K562 (cell line): Measurements from ENCODE around the gene ANAPC5. TPM values are rescaled to one million over a fixed set of nuclear protein-coding genes. Genes with fewer than 3 reads are reported as not detected.
A peak's percentile ranks its signal among the peaks of the same experiment; 100 is the strongest.

Experiments used
- ATAC-seq: fragments of 200-7000 bp; cut with Tn5 transposase; 3 replicates; pipeline ENCODE4 v1.9.1; 2020; ENCODE audit warnings: moderate library complexity
- BruUV-seq: library from RNA; stranded (reverse); fragments of 400-500 nt; replicated peaks from 2 replicates; lab custom pipeline; 2021; lab: Mats Ljungman, UMichigan
- CTCF ChIA-PET: fragments of 300-600 bp; formaldehyde crosslinking; extraction: SDS; loops from one replicate; lab custom pipeline; 2021; ENCODE audit warnings: low intra/inter-chr PET ratio; lab: Yijun Ruan, JAX
- POLR2A ChIA-PET: fragments of 300-600, 350-650 bp; sonication (Branson Sonifier 250); formaldehyde crosslinking; extraction: SDS; loops from one replicate; lab custom pipeline; 2021; ENCODE audit warnings: antibody characterized with exemption, inconsistent platforms; lab: Yijun Ruan, JAX
- DNase-seq, 4 experiments: peaks; one replicate each; pipeline versions ENCODE4 v3.0.0 to v3.0.0-alpha.2; 2011 to 2018; ENCODE audit warnings: low spot score in 3 of 4, mixed read lengths in 3 of 4; ENCODE audit errors: extremely low read depth in 1 of 4
- FAIRE-seq: peaks from 2 replicates; lab custom pipeline; 2011; peaks lifted over from hg19 to GRCh38; lab: Jason Lieb, UNC
- H2AFZ ChIP-seq: 2 replicates; pipeline ENCODE4 v1.6.0; 2011; ENCODE audit warnings: low read depth, low read length, control low read depth, inconsistent platforms
- H3K27ac ChIP-seq: fragments of 200-600 bp; 3 replicates; pipeline ENCODE4 v1.8.0; 2011; ENCODE audit warnings: low read depth, mild to moderate bottlenecking, control low read depth, inconsistent platforms, low read length, moderate library complexity, mixed read lengths; ENCODE audit errors: extremely low read depth
- H3K27me3 ChIP-seq, 2 experiments: fragments of 300-600 bp in 1 of 2; 2 replicates in 1 of 2; 3 replicates in 1 of 2; pipeline versions ENCODE4 v1.6.0 to v1.8.0; 2011; ENCODE audit warnings: inconsistent platforms in 2 of 2, low read length in 2 of 2, mild to moderate bottlenecking in 1 of 2, mixed read lengths in 1 of 2, moderate library complexity in 1 of 2; ENCODE audit not compliant: control insufficient read depth in 2 of 2, insufficient read depth in 2 of 2
- H3K36me3 ChIP-seq: fragments of 300-600 bp; 3 replicates; pipeline ENCODE4 v1.8.0; 2011; ENCODE audit warnings: mild to moderate bottlenecking, low read length, inconsistent platforms; ENCODE audit not compliant: control insufficient read depth, insufficient read depth
- H3K4me1 ChIP-seq, 2 experiments: fragments of 200-600 bp in 1 of 2; replicated peaks in 1 of 2; 2 replicates in 1 of 2; 3 replicates in 1 of 2; pipeline versions ENCODE4 v1.5.1 to v1.8.0; 2011; ENCODE audit warnings: inconsistent platforms in 2 of 2, low read length in 2 of 2, mild to moderate bottlenecking in 1 of 2, mixed read lengths in 1 of 2, moderate library complexity in 1 of 2; ENCODE audit not compliant: control insufficient read depth in 2 of 2, insufficient read depth in 2 of 2
- H3K4me2 ChIP-seq: 2 replicates; pipeline ENCODE4 v1.6.1; 2011; ENCODE audit warnings: low read length, control low read depth, inconsistent platforms, mixed read lengths; ENCODE audit not compliant: insufficient read depth
- H3K4me3 ChIP-seq: fragments of 200-600 bp; sonication (generic), shearing (Covaris generic); 2 replicates; pipeline ENCODE4 v1.5.1; 2016; ENCODE audit warnings: control low read depth, inconsistent platforms
- H3K79me2 ChIP-seq: fragments of 200-600 bp; 3 replicates; pipeline ENCODE4 v1.8.0; 2011; ENCODE audit warnings: low read length, inconsistent platforms; ENCODE audit not compliant: control insufficient read depth, insufficient read depth
- H3K9ac ChIP-seq, 2 experiments: 2 replicates each; pipeline versions ENCODE4 v1.6.0 to v1.6.1; 2011; ENCODE audit warnings: low read depth in 2 of 2, low read length in 2 of 2, control low read depth in 1 of 2, inconsistent platforms in 1 of 2, mild to moderate bottlenecking in 1 of 2, mixed read lengths in 1 of 2; ENCODE audit not compliant: insufficient read depth in 1 of 2
- H3K9me1 ChIP-seq: one replicate; pipeline ENCODE4 v1.6.0; 2011; ENCODE audit warnings: inconsistent platforms, mild to moderate bottlenecking, low read length, moderate library complexity; ENCODE audit not compliant: control insufficient read depth, insufficient read depth
- H3K9me3 ChIP-seq: replicated peaks from 2 replicates; pipeline ENCODE4 v1.5.1; 2011; ENCODE audit warnings: low read depth, low read length, inconsistent platforms; ENCODE audit not compliant: control insufficient read depth, insufficient read depth
- H4K20me1 ChIP-seq: replicated peaks from 2 replicates; pipeline ENCODE4 v1.6.1; 2011; ENCODE audit warnings: low read length, inconsistent platforms, mixed read lengths; ENCODE audit not compliant: control insufficient read depth, insufficient read depth
- IFI16 ChIP-seq: fragments of 250-450 bp; sonication (Bioruptor Pico); IDR thresholded peaks from 2 replicates; pipeline ENCODE4 v2.1.2; 2022; ENCODE audit warnings: mild to moderate bottlenecking, inconsistent platforms
- ILF3 ChIP-seq: fragments of 450-650 bp; IDR thresholded peaks from 2 replicates; pipeline ENCODE4 v1.6.1; 2018; ENCODE audit warnings: antibody characterized with exemption, mild to moderate bottlenecking, moderate library complexity, borderline replicate concordance
- PHF21A ChIP-seq: fragments of 450-650 bp; IDR thresholded peaks from 2 replicates; pipeline ENCODE4 v1.6.1; 2017; ENCODE audit warnings: low read depth, borderline replicate concordance
- ZBTB40 ChIP-seq, 2 experiments: fragments of 450-650 bp in 1 of 2; sonication (generic) in 1 of 2; formaldehyde crosslinking in 1 of 2; IDR thresholded peaks; 2 replicates each; pipeline versions ENCODE4 v1.7.1 to v1.9.0; 2016 to 2022; ENCODE audit warnings: inconsistent platforms in 1 of 2, mild to moderate bottlenecking in 1 of 2, missing genetic modification reagents in 1 of 2
- ZFPM2 ChIP-seq: fragments of 250-450 bp; sonication (Bioruptor Pico); IDR thresholded peaks from 2 replicates; pipeline ENCODE4 v1.5.1; 2022; ENCODE audit warnings: mild to moderate bottlenecking
- WGBS: fragments of 100-300 bp; shearing (Covaris generic); methylation state at CpG from one replicate; pipeline ENCODE4 v1.1.6; 2016; ENCODE audit warnings: low coverage, mixed read lengths; ENCODE audit not compliant: insufficient coverage; ENCODE audit errors: missing lambda C conversion rate; 5-methylcytosine and 5-hydroxymethylcytosine counted together
- in situ Hi-C: fragments of 300-500 bp; cut with MboI; formaldehyde crosslinking; loops from 4 replicates; pipeline ENCODE4 v1.15.0; 2018; ENCODE audit warnings: inconsistent platforms, mixed read lengths
- intact Hi-C: fragments of 100-400 bp; cut with micrococcal nuclease; formaldehyde crosslinking; loops from 2 replicates; pipeline ENCODE4 v1.14.2; 2022
- polyA plus RNA-seq, 8 experiments: library from polyadenylated mRNA; depleted of rRNA in 4 of 8; stranded (reverse) in 5 of 8; unstranded in 3 of 8; fragments of >200 nt; fragmentation: Nextera tagmentation in 2 of 8; fragmentation: Illumina TruSeq in 1 of 8; extraction: Ambion mirVana in 2 of 8; extraction: Trizol in 1 of 8; gene quantifications; 2 replicates each; pipeline versions ENCODE4 v1.2.1 to v1.2.3, GENCODE V29; 2011 to 2014; ENCODE audit warnings: inconsistent platforms in 1 of 8, missing spikeins in 1 of 8
- total RNA-seq, 7 experiments: library from RNA; depleted of rRNA in 6 of 7; stranded (reverse); fragments of >200 nt in 6 of 7; fragmentation: Illumina TruSeq in 2 of 7; extraction: Trizol in 2 of 7; gene quantifications; 2 replicates each; pipeline versions ENCODE4 v1.2.1 to v1.2.3, GENCODE V29; 2011 to 2021; ENCODE audit warnings: low replicate concordance in 1 of 7

ANAPC5 gene
- total and polyA plus RNA-seq, 9 of the 15 experiments (the other 6 are each of a cell fraction or from before 2014, with no cell fraction given), result 136 to 315 (median 197) TPM

GRCh38 chr12:121263206-121263935, 88.8 kb downstream of the ANAPC5 start:
- no peak overlapping the region for H3K4me3 ChIP-seq
- no peak for FAIRE-seq
- in situ Hi-C loops, result no loop called here
- H2AFZ ChIP-seq, result no peak overlapping the region
- ATAC-seq, result no peak
- 92% methylated on average over 10 of the region's 10 CpGs for WGBS
- H3K4me2 ChIP-seq, result no peak overlapping the region
- H3K27ac ChIP-seq, result no peak overlapping the region
- intact Hi-C loops, result no loop called here
- H4K20me1 ChIP-seq, result no peaks in the 10 kb centered on the region
- no peaks in the 10 kb centered on the region for H3K79me2 ChIP-seq
- TF ChIP-seq ZBTB40 (IDR thresholded peaks at IDR 0.05) (peak; percentile 72), ZBTB40 (CRISPR knock-in tag; IDR thresholded peaks at IDR 0.05) (no peak), ILF3 (no peak), IFI16 (CRISPR knock-in tag) (no peak), PHF21A (no peak), ZFPM2 (CRISPR knock-in tag) (no peak)
- TF ChIP-seq, all 486 proteins: peak for 1
- no TSS peak for BruUV-seq
- POLR2A ChIA-PET, result no interaction called here
- Histone ChIP-seq H3K9me3 (no peaks in the 10 kb centered on the region), H3K36me3 (peaks cover 57% of the 10 kb centered on the region), H3K9ac (no peak overlapping the region), H3K9me1 (no peaks in the 10 kb centered on the region), H3K4me1 (peaks cover 7 to 18% of the 10 kb centered on the region in 2 experiments; a peak in 4 of 5 replicates), H3K27me3 (no peaks in the 10 kb centered on the region)
- CTCF ChIA-PET, result no interaction called here
- DNase-seq, result no peak
